ENCODE data around the gene DPP6.

GRCh38 chr7:154774303-154774969 lies 722.2 kb downstream of the DPP6 start:
- TF ChIP-seq, protein P1, sequence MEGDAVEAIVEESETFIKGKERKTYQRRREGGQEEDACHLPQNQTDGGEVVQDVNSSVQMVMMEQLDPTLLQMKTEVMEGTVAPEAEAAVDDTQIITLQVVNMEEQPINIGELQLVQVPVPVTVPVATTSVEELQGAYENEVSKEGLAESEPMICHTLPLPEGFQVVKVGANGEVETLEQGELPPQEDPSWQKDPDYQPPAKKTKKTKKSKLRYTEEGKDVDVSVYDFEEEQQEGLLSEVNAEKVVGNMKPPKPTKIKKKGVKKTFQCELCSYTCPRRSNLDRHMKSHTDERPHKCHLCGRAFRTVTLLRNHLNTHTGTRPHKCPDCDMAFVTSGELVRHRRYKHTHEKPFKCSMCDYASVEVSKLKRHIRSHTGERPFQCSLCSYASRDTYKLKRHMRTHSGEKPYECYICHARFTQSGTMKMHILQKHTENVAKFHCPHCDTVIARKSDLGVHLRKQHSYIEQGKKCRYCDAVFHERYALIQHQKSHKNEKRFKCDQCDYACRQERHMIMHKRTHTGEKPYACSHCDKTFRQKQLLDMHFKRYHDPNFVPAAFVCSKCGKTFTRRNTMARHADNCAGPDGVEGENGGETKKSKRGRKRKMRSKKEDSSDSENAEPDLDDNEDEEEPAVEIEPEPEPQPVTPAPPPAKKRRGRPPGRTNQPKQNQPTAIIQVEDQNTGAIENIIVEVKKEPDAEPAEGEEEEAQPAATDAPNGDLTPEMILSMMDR (IDR thresholded peaks at IDR 0.05) = no peak
- no peak for TF ChIP-seq EP300 (IDR thresholded peaks at IDR 0.05)
- no peak for TF ChIP-seq POLR2A (IDR thresholded peaks at IDR 0.05)

Measured in ovary (tissue), 3 donors.